ENCODE measurements around the gene PRKG1. TPM values are rescaled to one million over a fixed set of nuclear protein-coding genes. Genes with fewer than 3 reads are reported as not detected.

The PRKG1 gene
- total RNA-seq, 1 experiment from 2014 or later: 7.4 TPM

DNA sequence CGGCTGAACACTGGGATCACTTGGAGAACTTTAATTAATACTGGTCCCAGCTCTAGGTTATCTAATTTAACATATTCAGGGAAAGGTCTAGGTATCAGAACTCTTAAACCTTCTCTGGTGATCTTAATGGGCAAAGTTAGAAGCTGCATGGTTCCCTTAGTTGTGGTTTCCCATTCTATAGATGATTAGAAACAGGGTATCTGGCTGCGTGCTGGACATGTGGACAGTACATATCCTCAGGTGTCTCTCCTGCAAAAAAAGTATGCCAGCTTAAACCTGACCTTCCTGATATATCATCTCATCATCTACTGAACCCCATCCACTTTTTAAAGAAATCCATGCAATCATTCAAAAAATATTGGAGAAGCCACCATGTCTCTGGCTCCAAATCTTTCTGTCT, 955.3 kb downstream of the PRKG1 start:
- Histone ChIP-seq H3K4me2 (ENCODE audit: low read length) (no peak overlapping the region), H3K4me1 (ENCODE audit: insufficient read depth, low read length) (peaks cover 7% of the 10 kb centered on the region; the same call in 1 of the 2 replicates), H3K9me2 (replicated peaks; ENCODE audit: low read length) (no peaks in the 10 kb centered on the region), H3K9ac (ENCODE audit: low read length) (no peak overlapping the region), H3K27ac (ENCODE audit: low read length) (no peak overlapping the region), H3K27me3 (ENCODE audit: low read length) (no peaks in the 10 kb centered on the region), H3K4me3 (ENCODE audit: low read length) (no peak overlapping the region), H2AFZ (ENCODE audit: low read length) (no peak overlapping the region), H3F3A (ENCODE audit: low read length, unreplicated experiment) (no peaks in the 10 kb centered on the region), H3K79me2 (ENCODE audit: low read length) (no peaks in the 10 kb centered on the region), H3K9me3 (ENCODE audit: low read length) (no peaks in the 10 kb centered on the region), H4K20me1 (ENCODE audit: low read length) (no peaks in the 10 kb centered on the region), H3K36me3 (ENCODE audit: low read depth, low read length) (no peaks in the 10 kb centered on the region)
- CTCF ChIA-PET: no interaction called here
- TF ChIP-seq, protein P1, sequence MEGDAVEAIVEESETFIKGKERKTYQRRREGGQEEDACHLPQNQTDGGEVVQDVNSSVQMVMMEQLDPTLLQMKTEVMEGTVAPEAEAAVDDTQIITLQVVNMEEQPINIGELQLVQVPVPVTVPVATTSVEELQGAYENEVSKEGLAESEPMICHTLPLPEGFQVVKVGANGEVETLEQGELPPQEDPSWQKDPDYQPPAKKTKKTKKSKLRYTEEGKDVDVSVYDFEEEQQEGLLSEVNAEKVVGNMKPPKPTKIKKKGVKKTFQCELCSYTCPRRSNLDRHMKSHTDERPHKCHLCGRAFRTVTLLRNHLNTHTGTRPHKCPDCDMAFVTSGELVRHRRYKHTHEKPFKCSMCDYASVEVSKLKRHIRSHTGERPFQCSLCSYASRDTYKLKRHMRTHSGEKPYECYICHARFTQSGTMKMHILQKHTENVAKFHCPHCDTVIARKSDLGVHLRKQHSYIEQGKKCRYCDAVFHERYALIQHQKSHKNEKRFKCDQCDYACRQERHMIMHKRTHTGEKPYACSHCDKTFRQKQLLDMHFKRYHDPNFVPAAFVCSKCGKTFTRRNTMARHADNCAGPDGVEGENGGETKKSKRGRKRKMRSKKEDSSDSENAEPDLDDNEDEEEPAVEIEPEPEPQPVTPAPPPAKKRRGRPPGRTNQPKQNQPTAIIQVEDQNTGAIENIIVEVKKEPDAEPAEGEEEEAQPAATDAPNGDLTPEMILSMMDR (conservative IDR thresholded peaks at IDR 0.05; ENCODE audit: low read depth, low read length): no peak
- TF ChIP-seq EZH2 (IDR thresholded peaks at IDR 0.05; ENCODE audit: low read length, unreplicated experiment) (no peak), EZH2phosphoT487 (IDR thresholded peaks at IDR 0.05; ENCODE audit: borderline replicate concordance, low read length) (no peak)
- POLR2A ChIA-PET (ENCODE audit: unreplicated experiment): interaction anchor here (0.7 kb wide), 1 partner anchor 15 kb away, joined by 3 read pairs; no protein-coding TSS in a partner anchor
- no TSS peak for BruUV-seq (replicated peaks)
- intact Hi-C loops (cut with micrococcal nuclease): no loop called here
- ATAC-seq: no peak
- DNase-seq: no peak

DNA sequence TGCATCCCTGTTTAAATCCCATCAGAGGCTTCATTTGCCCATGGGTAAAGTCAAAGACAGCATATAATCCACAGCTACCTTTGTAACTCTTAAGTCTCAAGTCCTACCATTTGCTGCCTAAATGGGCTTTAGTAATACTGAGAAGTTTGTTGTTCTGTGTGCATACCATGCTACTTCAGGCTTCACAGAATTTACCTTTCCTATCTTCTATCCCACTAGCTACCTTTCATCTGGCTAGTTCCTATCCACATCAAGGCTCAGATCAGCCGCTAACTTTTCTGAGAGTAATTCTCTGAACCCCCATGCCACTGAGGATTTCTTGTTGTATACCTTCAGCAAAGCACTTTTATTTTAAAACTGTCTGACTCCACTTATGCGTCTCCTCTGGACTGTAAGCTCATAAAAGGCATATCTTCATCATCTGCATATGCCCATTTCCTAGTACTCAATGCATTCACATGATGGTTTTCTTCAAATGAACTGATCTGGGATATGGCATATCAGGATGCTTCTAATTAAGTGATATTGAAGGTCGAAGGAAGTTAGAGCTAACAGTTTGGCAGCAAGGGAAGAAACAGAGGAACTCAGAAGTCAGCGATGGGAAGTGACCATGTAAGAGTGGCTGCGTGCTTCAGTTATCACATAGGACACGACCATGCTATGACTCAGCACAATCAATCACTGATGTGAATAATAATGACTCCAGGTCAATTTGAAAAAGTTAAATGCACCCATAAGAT, 955.9 kb downstream of the PRKG1 start:
- H3K27ac ChIP-seq (ENCODE audit: low read length): no peak overlapping the region
- H4K20me1 ChIP-seq (ENCODE audit: low read length): no peaks in the 10 kb centered on the region
- no peak overlapping the region for H3K9ac ChIP-seq (ENCODE audit: low read length)
- no peaks in the 10 kb centered on the region for H3K79me2 ChIP-seq (ENCODE audit: low read length)
- DNase-seq (peak; percentile 71), ATAC-seq (peak; percentile 76)
- intact Hi-C loops (cut with micrococcal nuclease): no loop called here
- H3K4me2 ChIP-seq (ENCODE audit: low read length): no peak overlapping the region
- no peak overlapping the region for H3K4me3 ChIP-seq (ENCODE audit: low read length)
- peaks cover 7% of the 10 kb centered on the region; the same call in 1 of the 2 replicates for H3K4me1 ChIP-seq (ENCODE audit: insufficient read depth, low read length)
- H2AFZ ChIP-seq (ENCODE audit: low read length): no peak overlapping the region
- CTCF ChIA-PET: no interaction called here
- no peaks in the 10 kb centered on the region for H3K36me3 ChIP-seq (ENCODE audit: low read depth, low read length)
- no peak for TF ChIP-seq EZH2phosphoT487 (IDR thresholded peaks at IDR 0.05; ENCODE audit: borderline replicate concordance, low read length)
- TF ChIP-seq, protein P1 (conservative IDR thresholded peaks at IDR 0.05; ENCODE audit: low read depth, low read length): no peak
- TF ChIP-seq EZH2 (IDR thresholded peaks at IDR 0.05; ENCODE audit: low read length, unreplicated experiment): no peak
- no peaks in the 10 kb centered on the region for H3F3A ChIP-seq (ENCODE audit: low read length, unreplicated experiment)
- H3K27me3 ChIP-seq (ENCODE audit: low read length): no peaks in the 10 kb centered on the region
- H3K9me3 ChIP-seq (ENCODE audit: low read length): no peaks in the 10 kb centered on the region
- BruUV-seq (replicated peaks): no TSS peak
- POLR2A ChIA-PET (ENCODE audit: unreplicated experiment): interaction anchor here (0.7 kb wide), 1 partner anchor 15 kb away, joined by 3 read pairs; no protein-coding TSS in a partner anchor
- H3K9me2 ChIP-seq (replicated peaks; ENCODE audit: low read length): no peaks in the 10 kb centered on the region

DNA sequence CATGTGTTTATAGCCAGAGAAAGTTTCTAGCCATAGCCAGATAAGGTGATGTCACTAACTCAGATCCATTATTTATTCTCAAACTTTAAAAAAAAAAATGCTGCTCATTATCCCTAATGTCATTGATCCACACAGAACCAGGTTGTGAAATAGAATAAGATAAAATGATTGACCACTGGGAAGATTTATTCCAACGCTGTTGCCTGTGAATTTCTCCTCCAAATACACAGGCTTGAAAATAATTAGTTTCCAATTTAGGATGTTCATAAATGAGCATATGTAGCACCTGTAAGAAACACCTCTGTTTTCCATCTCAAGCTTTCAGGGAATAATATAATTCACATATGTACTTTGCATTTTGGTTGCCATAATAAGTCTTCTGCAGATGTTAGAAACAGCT, 956.7 kb downstream of the PRKG1 start:
- BruUV-seq (replicated peaks): no TSS peak
- POLR2A ChIA-PET (ENCODE audit: unreplicated experiment): no interaction called here
- intact Hi-C loops (cut with micrococcal nuclease): no loop called here
- H3K27ac ChIP-seq (ENCODE audit: low read length): no peak overlapping the region
- H3K4me1 ChIP-seq (ENCODE audit: insufficient read depth, low read length): peaks cover 7% of the 10 kb centered on the region; the same call in 1 of the 2 replicates
- H3K9me3 ChIP-seq (ENCODE audit: low read length): no peaks in the 10 kb centered on the region
- CTCF ChIA-PET: no interaction called here
- no peaks in the 10 kb centered on the region for H3K36me3 ChIP-seq (ENCODE audit: low read depth, low read length)
- no peaks in the 10 kb centered on the region for H3F3A ChIP-seq (ENCODE audit: low read length, unreplicated experiment)
- no peak overlapping the region for H3K9ac ChIP-seq (ENCODE audit: low read length)
- ATAC-seq: no peak
- no peak overlapping the region for H2AFZ ChIP-seq (ENCODE audit: low read length)
- no peak for DNase-seq
- TF ChIP-seq EZH2 (IDR thresholded peaks at IDR 0.05; ENCODE audit: low read length, unreplicated experiment): no peak
- TF ChIP-seq EZH2phosphoT487 (IDR thresholded peaks at IDR 0.05; ENCODE audit: borderline replicate concordance, low read length): no peak
- TF ChIP-seq, protein P1 (conservative IDR thresholded peaks at IDR 0.05; ENCODE audit: low read depth, low read length): no peak
- no peaks in the 10 kb centered on the region for H3K9me2 ChIP-seq (replicated peaks; ENCODE audit: low read length)
- no peaks in the 10 kb centered on the region for H4K20me1 ChIP-seq (ENCODE audit: low read length)
- H3K4me2 ChIP-seq (ENCODE audit: low read length): no peak overlapping the region
- H3K4me3 ChIP-seq (ENCODE audit: low read length): no peak overlapping the region
- no peaks in the 10 kb centered on the region for H3K27me3 ChIP-seq (ENCODE audit: low read length)
- H3K79me2 ChIP-seq (ENCODE audit: low read length): no peaks in the 10 kb centered on the region
